HepG2 (cell line): Measurements from ENCODE around the gene SLC19A1.

Source experiments
- ARID4A ChIP-seq: sonication (generic); formaldehyde crosslinking; IDR thresholded peaks from 2 replicates; pipeline ENCODE4 v1.5.0; 2020; ENCODE audit warnings: mild to moderate bottlenecking, missing genetic modification reagents, borderline replicate concordance
- CTCF ChIP-seq: sonication (generic); formaldehyde crosslinking; IDR thresholded peaks from 2 replicates; pipeline ENCODE4 v1.5.0; 2020; ENCODE audit warnings: mild to moderate bottlenecking, missing genetic modification reagents, moderate library complexity
- EHMT2 ChIP-seq: fragments of 200-600 bp; sonication (generic); IDR thresholded peaks from 2 replicates; pipeline ENCODE4 v1.7.0; 2017; ENCODE audit warnings: antibody characterized with exemption, low read depth, low read length, borderline replicate concordance
- IKZF1 ChIP-seq: fragments of 450-650 bp; IDR thresholded peaks from 2 replicates; pipeline ENCODE4 v1.7.1; 2016
- MEF2D ChIP-seq: sonication (generic); formaldehyde crosslinking; IDR thresholded peaks from 2 replicates; pipeline ENCODE4 v1.5.1; 2020; ENCODE audit warnings: mild to moderate bottlenecking, missing genetic modification reagents
- POLR2A ChIP-seq, 2 experiments: IDR thresholded peaks; 2 replicates each; pipeline ENCODE4 v1.6.1; 2011; ENCODE audit warnings: low read depth in 2 of 2, low read length in 2 of 2, mild to moderate bottlenecking in 1 of 2, moderate library complexity in 1 of 2; ENCODE audit not compliant: insufficient read depth in 1 of 2
- STAT5B ChIP-seq: sonication (generic); formaldehyde crosslinking; IDR thresholded peaks from 2 replicates; pipeline ENCODE4 v1.4.0; 2020; ENCODE audit warnings: missing genetic modification reagents
- ZBTB1 ChIP-seq: sonication (generic); formaldehyde crosslinking; IDR thresholded peaks from 2 replicates; pipeline ENCODE4 v1.4.0; 2020; ENCODE audit warnings: missing genetic modification reagents, borderline replicate concordance
- ZNF263 ChIP-seq: sonication (generic); formaldehyde crosslinking; IDR thresholded peaks from 2 replicates; pipeline ENCODE4 v1.4.0; 2020; ENCODE audit warnings: missing genetic modification reagents

GRCh38 chr21:45537111-45537745 is 5.0 kb downstream of the SLC19A1 start:
- TF ChIP-seq CTCF (CRISPR knock-in tag), result no peak
- TF ChIP-seq IKZF1, result no peak
- no peak for TF ChIP-seq ARID4A
- no peak for TF ChIP-seq MEF2D
- no peak for TF ChIP-seq EHMT2
- TF ChIP-seq ZNF263 (CRISPR knock-in tag), result no peak
- no peak for TF ChIP-seq ZBTB1 (CRISPR knock-in tag)
- no peak for TF ChIP-seq STAT5B (CRISPR knock-in tag)
- TF ChIP-seq POLR2A (IDR thresholded peaks at IDR 0.05; ENCODE audit: insufficient read depth in 1 of 2, low read depth in 2 of 2, low read length in 2 of 2), result no peak
